Left lobe of liver (tissue), 2 donors: ENCODE measurements around the gene FRMPD4. TPM values are rescaled to one million over a fixed set of nuclear protein-coding genes. Genes with fewer than 3 reads are reported as not detected.
A peak's percentile ranks its signal among the peaks of the same experiment; 100 is the strongest.

ENCODE experiments used
- ATAC-seq: fragments of 200-7000 bp; cut with Tn5 transposase; one replicate; pipeline ENCODE4 v1.9.1; 2020; ENCODE audit warnings: mild to moderate bottlenecking, moderate library complexity
- DNase-seq: peaks from one replicate; pipeline ENCODE4 v3.0.0-alpha.2; 2020; ENCODE audit warnings: low spot score
- total RNA-seq: library from RNA; stranded (reverse); gene quantifications from one replicate; pipeline ENCODE4 v1.2.1, GENCODE V29; 2021
- donor health status: DM: no; HTN: no; CAD: no; lungs with moderate emphysema.
- donor health status: DM: no; HTN: yes; CAD: no.

FRMPD4 gene
- total RNA-seq, 1 donor from 2014 or later = not detected

DNA sequence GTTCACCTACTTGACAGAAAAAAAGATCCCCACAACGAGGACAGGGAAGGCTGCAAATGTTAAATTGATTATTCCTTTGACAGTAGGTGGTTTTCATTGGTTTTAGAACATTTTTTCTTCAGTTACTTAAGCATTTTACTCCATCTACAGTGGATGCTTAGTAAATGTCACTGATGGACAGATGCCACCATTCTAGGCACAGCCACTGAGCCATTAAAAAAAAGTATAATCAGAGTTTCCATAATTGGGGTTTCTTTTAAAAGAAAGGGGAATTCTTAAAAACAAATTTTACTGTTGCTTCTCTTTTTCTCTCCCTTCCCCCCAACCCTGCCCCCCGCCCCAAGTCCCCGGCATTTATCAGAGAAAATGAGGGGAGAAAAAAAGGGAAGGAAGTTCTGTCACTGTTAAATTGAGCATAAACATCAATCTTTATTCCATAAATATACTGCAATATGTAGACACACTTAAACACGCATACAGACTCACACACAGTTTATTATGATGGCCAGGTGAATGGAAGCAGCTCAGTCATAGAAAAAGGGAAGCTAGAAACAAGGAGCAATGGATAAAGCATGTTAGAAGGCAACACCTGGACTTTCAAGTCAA lies 573.3 kb downstream of the FRMPD4 start:
- DNase-seq (no peak), ATAC-seq (no peak)

- DNase-seq (no peak), ATAC-seq (no peak)
These were observed 578.3 kb downstream of the FRMPD4 start for GRCh38 chrX:12716574-12716973.

- no peak for DNase-seq
- ATAC-seq = no peak
These were observed 581.6 kb downstream of the FRMPD4 start for GRCh38 chrX:12719837-12720236.

DNA sequence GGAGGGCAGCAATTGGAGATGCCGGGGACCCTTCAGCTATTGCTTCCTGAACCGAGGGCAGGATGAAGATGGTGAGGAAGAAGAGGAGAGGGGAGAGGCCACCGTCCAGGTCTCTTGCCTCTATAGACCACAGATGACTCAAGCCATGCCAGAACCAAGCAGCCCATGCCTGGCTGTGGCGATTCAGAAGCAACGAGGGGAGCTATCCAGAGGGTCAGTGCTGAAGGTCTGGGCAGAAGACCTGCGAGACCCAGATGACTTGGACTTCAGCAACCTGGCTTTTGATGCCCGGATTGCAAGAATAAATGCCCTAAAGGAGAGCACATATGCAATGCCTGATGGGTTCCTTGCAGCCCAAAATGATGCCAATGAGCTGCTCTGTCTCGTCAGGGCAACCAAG lies 582.8 kb downstream of the FRMPD4 start:
- ATAC-seq = no peak
- DNase-seq = no peak

DNA sequence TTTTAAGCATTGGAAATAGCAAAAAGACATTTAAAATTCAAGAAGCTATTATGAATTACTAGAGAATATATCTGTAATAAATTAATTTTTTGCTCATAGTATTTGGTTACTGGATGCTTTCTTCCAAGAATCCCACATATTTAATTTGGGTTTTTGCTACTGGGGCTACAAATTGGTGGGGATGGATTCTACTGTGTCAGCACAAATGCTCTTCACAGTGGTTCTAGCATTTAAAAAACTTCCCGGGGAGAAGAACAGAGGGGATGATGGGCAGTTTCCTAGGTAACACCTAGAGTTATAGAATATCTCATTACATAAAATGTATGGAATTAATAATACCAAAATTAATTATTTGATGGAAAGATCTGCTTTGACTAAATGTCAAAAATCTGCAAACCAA lies 584.0 kb downstream of the FRMPD4 start:
- DNase-seq (no peak), ATAC-seq (no peak)

DNA sequence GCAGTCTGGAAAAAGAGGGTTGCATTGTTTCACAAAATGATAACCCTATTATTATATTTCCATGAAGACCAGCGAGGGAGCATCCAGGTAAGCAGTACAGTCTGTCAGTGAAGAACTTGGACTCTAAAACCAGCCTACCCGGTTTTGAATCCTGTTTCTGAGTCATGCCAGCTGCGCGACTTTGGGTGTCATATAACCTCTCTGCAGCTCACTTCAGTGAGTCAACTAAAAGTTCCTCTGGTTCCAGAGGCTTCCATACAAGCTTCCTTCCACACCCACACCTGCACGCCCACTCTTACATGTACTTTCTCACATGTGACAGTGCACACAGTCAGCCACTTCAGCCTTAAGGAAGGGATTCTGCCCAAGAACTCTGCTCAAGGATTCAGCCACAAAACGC lies 603.1 kb downstream of the FRMPD4 start:
- DNase-seq (no peak), ATAC-seq (no peak)

GRCh38 chrX:12747433-12747832 lies 609.2 kb downstream of the FRMPD4 start:
- no peak for ATAC-seq
- DNase-seq = no peak

GRCh38 chrX:12751887-12752286 lies 613.6 kb downstream of the FRMPD4 start:
- DNase-seq (no peak), ATAC-seq (no peak)

- ATAC-seq (no peak), DNase-seq (no peak)
These were observed 615.1 kb downstream of the FRMPD4 start for GRCh38 chrX:12753366-12753765.

GRCh38 chrX:12758291-12758690 lies 620.0 kb downstream of the FRMPD4 start:
- ATAC-seq (no peak), DNase-seq (no peak)

DNA sequence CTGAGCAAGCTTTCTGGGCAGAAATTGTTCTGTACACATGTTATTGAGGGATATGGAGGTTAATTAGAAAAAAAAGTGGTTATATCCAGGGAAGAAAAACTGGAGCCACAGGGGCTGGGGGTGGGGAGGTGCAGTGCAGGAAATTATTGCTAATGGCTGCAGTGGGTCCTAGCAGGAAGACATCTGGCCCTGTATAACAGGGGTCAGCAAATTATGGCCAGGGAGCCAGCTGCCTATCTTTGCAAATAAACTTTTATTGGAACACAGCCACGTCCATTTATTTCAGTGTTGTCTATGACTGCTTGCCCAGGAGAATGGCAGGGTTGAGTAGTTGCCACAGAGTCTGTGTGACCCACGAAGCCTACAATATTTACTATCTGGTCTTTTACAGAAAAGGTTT lies 629.6 kb downstream of the FRMPD4 start:
- ATAC-seq = peak; percentile 26
- no peak for DNase-seq

GRCh38 chrX:12768491-12768890 lies 630.2 kb downstream of the FRMPD4 start:
- DNase-seq = no peak
- ATAC-seq = no peak

DNA sequence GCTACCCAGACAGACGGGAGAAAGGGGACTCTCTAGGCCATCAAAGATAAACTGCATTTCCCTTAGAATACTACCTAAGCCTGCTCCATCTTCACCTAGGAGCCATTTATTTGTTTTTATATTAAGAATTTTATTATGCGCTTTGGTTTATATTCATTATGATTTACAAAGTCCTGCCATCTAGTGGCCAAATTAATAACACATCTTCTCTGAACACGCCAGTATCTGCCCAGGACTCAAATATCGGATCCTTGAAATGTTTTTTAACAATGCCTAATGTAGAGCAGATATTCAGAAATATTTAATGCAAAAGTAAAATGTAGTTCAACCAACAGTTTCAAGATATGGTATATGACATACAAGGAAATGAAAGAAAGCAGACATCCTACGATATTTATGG lies 632.2 kb downstream of the FRMPD4 start:
- ATAC-seq (peak; percentile 67), DNase-seq (no peak)

GRCh38 chrX:12771445-12772069 lies 633.3 kb downstream of the FRMPD4 start:
- ATAC-seq (peak; percentile 90), DNase-seq (peak; percentile 44)
